Skin epidermis (tissue), 12 donors: ENCODE results near the gene MPPED1.

ENCODE experiments used
- H3K27ac ChIP-seq, 21 experiments: fragments of 200-600 bp; sonication (generic) in 11 of 21; one replicate each; pipeline ENCODE4 v1.5.0; 2020; ENCODE audit warnings: mild to moderate bottlenecking in 3 of 21, inconsistent platforms in 2 of 21, moderate library complexity in 2 of 21
- H3K4me3 ChIP-seq, 7 experiments: fragments of 200-600 bp; sonication (generic) in 2 of 7; one replicate each; pipeline ENCODE4 v1.5.0; 2020; ENCODE audit warnings: inconsistent platforms in 2 of 7, mild to moderate bottlenecking in 2 of 7, moderate library complexity in 1 of 7

The MPPED1 gene

DNA sequence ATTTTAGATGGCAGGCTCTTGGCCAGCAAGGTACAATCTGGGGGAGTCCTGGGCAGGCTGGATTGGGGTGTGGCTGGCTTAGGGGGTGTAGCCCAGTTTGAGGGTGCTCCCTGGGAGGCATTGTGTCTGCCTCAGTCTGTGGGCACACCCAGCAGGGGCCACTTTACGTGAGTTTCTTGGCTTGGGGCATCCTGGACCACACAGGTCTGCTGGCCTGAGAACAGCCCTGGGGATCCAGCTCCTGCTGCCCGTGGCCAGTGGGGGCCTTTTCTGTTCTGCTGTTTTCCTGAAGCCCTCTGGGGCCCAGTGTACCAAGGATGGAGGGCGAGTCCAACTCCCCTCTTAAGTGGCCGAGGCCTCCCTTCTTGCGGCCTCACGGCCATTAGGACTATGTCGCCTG lies 71.9 kb downstream of the MPPED1 start:
- Histone ChIP-seq H3K27ac (no peak overlapping the region), H3K4me3 (no peak overlapping the region)

DNA sequence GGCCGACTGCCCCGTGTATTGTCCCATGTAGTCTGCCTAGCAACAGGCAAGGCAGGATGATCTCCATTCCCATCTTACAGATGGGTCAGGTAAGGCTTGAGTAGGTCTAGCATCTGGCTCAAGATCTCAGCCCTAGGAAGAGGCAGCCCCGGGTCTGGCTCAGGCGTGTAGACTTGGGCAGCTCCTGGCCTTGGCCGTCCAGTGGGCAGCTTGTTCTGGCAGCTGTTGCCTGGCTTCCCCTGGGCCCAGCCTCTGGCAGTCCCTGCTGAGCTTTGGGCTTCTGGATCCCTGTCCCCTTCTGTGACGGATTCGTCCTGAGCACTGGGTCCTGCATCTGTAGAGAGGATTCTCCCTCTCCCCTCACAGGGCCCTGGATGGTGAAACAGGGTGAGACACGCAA lies 72.4 kb downstream of the MPPED1 start:
- H3K4me3 ChIP-seq = no peak overlapping the region
- no peak overlapping the region for H3K27ac ChIP-seq

DNA sequence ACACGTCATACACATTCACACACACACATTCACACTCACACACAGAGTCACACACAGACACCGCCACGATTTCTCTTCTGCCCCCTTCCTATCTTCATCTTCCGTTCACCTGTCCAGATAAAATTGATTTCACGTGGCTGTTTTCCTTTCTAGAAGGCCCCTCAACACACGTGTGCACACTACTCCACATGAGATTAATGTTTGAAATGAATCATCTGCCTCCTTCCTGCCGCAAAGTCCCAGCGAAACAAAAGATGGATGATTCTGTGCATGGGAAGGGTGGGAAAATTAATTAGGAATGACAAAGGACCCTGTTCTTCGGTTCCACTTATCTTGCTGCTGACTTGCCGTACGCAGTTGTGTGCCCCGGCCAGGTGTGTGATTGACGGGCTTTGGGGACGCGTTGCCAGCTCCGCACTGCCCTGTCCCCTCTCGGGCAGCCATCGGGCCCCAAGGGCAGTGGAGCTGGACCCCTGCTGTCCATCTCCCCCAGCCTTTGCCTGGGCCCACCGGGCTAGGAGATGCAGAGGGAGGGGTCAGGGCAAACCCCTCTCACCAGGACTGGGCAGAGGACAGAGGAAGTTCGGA lies 73.8 kb downstream of the MPPED1 start:
- no peak overlapping the region for H3K4me3 ChIP-seq
- H3K27ac ChIP-seq = no peak overlapping the region

DNA sequence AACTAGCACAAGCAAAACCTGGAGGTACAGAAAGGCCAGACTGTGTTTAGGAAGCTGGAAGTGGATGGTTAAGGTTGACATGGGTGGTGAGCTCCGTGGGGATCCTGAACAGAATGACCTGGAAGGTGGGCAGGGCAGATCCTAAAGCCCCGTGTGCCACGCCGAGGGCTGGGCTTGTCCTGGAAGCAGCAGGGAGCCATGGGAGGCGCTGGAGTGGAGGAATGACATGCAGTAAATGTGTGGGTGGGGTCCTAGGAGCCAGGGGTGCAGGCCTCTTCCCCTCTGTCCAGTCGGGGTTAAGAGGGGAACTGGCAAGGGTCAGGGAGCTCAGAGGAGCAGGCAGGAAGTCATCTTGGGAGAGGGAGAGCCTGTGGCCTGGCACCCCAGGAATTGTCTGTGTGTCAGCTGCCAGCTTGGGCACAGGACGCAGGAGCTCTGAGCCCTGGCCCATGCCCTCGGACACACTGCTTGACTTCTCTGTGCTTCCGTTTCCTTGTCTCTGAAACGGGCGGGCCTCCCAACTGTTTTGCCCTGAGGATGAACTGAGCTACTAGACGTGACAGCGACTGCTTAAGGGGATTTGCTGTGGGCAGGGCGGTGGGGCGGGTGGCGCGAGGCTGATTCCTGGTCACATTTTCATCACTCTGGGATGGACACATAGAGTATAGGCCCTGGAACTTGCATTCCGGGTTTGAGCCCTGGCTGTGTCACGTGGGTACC lies 75.7 kb downstream of the MPPED1 start:
- no peak overlapping the region for H3K4me3 ChIP-seq
- no peak overlapping the region for H3K27ac ChIP-seq

DNA sequence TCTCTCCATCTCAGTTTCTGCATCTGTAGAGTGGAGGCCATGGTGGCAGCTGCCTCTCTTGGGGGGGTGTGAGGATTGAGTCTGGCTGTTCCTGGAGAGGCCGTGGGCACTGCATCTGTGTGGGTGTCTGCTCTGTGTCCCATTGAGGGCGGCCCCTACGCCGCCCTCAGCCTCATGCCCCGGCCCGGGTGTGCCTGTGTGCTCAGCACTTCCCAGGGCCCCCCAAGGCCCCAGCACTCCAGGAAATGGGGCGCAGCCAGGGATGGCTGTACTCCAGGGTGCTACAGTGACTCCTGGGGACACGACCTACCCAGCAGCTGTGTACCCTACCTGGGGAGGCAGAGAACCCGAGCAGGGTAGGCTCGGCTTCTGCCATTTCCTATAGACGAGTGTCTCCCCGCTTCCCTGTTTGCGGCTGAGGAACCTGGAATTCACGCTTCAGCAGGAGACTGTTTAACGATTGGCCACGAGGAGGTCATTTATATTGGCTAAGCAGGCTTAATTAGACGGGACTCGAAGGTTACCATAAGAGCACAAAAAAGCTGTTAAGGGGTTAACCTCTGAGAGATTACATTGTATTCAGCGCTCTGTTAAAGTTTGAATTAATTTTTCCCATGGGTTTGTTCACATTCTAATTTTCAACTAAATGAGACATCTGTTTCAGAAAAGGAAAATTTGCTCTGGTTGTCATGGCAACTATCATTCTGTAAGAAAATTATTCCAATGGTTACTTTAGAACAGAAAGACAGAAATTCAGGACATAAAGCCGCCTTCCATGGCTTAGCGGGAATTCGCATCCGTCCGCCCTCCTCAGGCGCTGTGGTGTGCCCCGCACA lies 76.4 kb downstream of the MPPED1 start:
- no peak overlapping the region for H3K27ac ChIP-seq
- no peak overlapping the region for H3K4me3 ChIP-seq

DNA sequence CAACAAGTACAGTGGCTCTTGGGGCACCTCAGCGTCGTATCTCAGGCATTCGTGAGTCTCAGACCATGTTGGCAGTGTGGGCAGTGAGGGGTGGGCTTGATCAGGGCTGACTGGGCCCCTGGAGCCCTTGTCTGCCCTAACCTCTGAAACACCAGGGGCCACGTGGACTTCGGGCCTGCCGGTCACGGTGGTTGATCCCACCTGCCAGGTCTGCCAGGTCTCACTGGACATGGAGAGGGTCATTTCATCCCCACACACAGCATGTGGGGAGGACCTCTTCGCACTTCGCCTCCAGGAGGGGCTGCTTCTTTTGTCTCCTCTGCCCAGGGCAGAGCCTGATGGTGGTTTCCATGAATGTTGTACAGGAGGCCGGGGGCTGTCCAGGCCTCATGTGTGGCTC lies 77.1 kb downstream of the MPPED1 start:
- H3K4me3 ChIP-seq = no peak overlapping the region
- H3K27ac ChIP-seq = no peak overlapping the region

DNA sequence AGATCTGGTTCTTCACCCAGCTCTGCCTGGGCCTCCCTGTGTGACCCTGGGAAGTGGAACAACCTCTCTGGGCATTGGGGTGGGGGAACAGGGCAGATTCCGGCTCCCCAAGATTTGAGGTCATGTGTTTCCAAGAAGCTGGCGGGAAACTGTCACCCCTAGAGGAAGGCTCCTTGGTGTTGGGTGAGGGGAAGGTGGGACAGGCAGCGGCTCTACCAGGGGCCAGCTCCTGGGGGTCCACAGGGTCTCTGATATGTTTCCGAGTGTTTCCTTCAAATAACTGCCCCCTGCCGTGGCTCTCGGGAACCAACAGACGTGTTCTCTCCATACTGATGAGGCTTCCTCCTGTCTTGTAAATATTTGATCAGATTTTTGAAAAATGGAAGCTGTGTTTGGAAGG lies 78.5 kb downstream of the MPPED1 start:
- Histone ChIP-seq H3K27ac (no peak overlapping the region), H3K4me3 (no peak overlapping the region)

DNA sequence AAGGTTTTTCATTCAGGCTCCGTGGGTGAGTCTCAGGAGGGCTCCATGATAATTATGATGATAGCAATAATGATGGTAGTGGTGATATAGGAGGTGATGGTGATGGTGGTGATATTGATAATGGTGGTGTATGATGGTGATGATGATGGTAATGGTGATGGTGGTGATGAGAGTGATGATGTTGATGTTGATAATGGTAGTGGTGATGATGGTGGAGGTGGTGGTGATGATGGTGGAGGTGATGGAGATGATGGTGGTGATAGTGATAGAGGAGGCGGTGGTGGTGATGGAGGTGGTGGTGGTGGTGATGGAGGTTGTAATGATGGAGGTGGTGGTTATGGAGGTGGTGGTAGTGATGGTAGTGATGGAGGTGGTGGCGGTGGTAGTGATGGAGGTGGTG lies 79.4 kb downstream of the MPPED1 start:
- H3K27ac ChIP-seq = no peak overlapping the region

DNA sequence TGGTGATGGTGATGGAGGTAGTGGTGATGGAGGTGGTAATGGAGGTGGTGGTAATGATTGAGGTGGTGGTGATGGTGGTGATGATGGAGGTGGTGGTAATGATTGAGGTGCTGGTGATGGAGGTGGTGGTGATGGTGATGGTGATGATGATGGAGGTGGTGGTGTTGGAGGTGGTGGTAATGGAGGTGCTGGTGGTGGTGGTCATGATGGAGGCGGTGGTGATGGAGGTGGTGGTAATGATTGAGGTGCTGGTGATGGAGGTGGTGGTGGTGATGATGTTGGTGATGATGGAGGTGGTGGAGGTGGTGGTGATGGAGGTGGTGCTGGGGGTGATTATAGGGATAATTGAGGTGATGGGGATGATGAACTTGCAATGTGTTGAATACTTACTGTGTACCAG lies 79.9 kb downstream of the MPPED1 start:
- no peak overlapping the region for H3K4me3 ChIP-seq
- no peak overlapping the region for H3K27ac ChIP-seq

More for the DNA sequence above, 79.4 kb downstream of the MPPED1 start:
- H3K4me3 ChIP-seq = no peak overlapping the region

DNA sequence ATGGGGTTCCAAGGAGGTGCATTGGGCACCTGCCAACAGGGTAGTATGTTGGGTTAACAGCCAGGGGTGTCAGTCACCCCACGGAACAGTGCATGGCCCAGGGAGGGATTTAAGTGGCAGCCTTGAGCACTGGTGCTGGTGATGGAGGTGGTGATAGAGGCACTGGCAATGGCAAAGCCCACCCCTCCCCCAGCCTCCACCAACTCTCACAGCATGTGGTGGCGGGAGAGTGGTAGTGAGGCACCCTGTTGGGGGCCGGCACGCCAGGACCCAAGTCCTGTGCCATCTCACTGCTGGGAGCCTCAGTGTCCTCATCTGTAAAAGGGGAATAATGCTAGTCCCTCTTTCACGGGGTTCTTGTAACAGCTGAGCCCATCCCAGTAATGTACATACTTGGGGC lies 81.5 kb downstream of the MPPED1 start:
- Histone ChIP-seq H3K4me3 (no peak overlapping the region), H3K27ac (no peak overlapping the region)

DNA sequence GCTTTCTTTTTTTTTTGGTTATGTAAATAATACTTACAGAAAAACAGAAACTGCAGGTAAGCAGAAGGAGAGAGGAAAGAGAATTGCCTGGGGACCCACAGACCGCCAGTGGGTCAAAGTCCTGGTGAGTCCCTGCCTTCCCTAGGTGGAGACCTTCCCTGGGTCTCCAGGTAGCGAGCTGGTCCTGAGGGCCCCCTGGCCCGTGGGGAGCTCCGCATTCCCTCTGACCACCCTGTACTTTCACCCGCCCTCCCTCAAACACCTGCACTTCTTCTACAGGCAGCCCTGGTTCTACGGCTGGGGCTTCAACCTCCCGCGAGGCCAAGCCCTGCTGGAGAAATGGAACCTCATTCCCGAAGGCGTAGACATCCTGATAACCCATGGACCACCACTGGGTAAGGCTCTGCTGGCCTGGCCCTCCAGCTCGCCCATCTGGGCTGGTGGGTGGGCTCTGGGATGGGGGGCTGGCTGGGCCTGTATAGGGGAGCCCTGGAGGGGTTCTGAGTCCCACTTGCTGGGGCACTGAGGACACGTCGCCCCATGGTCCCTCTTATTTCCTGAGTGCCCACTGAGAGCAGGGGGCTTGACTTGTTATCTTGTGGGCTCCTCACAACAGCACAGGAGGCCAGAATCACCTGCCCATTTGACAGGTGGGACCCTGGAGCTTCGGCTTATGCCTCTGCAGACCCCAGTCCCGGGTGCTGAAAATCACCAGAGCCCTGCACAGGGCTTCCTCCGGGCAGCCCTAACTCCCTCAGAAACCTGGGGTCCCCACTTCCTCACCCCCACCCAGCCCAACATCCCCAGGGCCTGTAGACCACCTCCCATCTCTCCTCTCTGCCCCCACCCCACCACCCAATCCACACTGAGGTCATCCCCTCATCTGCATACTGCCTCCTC lies 86.4 kb downstream of the MPPED1 start:
- no peak overlapping the region for H3K27ac ChIP-seq

DNA sequence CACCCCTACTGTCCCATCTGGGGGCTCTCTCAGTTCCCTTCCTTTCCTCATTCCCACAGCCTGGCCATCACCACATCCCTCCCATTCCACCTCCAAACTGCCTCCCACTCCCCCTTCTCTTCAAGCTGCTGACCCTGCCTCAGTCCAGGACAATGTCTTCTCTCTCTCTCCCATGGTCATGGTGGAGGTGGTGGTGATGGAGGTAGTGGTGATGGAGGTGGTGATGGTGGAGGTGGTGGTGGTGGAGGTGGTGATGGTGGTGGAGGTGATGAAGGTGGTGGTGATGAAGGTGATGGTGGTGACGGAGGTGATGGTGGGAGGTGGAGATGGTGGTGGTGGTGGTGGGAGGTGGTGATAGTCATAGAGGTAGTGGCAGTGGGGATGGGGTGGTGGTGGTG lies 87.0 kb downstream of the MPPED1 start:
- Histone ChIP-seq H3K4me3 (no peak overlapping the region), H3K27ac (no peak overlapping the region)

More for the DNA sequence above, 86.4 kb downstream of the MPPED1 start:
- no peak overlapping the region for H3K4me3 ChIP-seq

DNA sequence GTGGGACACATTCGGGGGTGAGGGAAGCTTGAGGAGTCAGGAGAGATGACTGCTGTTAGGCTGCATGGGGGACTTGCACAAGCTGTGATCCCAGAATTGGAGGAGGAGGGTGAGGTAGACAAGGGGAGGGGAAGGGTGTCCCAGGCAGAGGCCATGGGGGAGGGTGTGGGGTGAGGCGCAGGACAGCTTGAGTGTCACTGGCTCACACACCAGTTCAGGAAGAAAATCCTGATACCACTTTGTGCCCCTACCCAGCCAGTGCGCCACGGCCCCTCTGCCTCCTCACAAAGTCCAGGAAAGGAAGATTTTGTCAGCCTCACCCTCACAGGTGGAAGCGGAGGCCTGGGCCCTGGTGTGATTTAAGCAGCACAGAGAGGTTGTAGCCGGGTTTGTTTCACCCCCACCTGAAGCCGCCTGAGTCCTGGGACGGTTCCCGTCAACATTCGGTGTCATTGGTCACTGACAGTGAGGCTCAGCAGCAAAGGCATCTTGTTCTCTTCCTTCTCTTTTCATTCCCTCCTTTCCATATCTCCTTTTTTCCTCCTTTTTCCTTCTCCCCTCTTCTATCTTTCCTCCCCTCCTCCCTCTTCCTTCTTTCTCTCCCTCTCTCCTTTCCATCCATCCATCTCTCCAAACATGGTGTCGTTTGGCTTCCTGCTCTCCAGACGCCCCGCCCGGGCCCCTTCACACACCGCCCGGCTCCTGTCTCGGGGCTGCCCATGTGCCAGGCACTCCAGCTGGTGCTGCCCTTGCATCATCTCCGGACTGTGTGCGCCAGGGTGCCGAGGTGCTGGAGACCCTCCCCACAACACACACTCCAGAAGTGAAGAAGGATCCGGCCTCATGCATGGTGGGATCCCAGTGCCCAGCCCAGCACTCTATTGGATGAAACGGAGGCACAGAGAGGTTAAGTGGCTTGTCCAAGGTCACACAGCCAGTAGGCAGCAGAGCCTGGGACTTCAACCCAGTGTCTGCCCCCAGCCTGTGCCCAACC lies 89.3 kb downstream of the MPPED1 start:
- no peak overlapping the region for H3K27ac ChIP-seq

DNA sequence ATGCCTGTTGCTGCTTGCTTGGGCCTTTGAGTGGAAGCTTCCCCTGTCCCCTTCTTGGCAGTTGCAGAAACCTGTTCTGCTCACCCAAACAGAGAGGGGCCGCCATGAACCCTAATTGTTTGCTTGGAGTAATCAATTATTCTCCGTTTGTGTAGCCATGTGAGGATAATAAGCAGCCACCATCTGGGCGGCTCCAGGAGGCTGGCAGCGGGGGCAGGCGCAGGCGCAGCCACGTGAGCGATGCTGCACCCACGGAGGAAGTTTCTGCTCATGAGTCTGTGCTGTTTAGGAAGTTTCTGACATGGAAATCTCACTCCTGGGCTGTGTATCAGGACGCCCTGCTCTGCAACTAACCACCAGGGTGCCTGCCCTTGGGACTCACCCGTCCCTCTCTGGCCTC lies 90.1 kb downstream of the MPPED1 start:
- Histone ChIP-seq H3K4me3 (no peak overlapping the region), H3K27ac (no peak overlapping the region)

More for the DNA sequence above, 89.3 kb downstream of the MPPED1 start:
- H3K4me3 ChIP-seq = no peak overlapping the region

DNA sequence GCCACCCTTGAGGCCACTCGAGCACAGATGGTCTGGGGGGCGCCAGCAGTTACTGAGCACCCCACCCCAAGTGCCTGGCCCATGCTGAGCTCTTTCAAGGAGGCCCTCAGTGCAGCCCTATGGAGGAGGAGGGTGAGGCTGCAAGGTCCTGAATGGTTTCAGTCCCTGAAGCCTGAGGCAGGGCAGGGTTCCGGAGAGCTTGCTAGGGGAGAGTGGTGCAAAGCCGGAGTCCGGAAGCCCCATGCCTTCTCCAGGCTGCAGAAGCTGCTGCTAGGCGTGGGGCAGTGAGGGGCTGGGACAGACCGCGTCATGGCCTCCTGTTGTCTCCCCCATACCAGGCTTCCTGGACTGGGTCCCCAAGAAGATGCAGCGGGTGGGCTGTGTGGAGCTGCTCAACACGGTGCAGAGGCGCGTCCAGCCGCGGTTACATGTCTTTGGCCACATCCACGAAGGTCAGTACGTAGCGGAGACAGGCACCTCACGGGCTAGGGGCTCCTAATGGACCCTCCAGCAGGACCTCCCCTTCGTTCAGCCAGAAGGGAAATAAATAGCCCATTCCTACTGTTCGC lies 90.6 kb downstream of the MPPED1 start:
- H3K4me3 ChIP-seq = no peak overlapping the region
- H3K27ac ChIP-seq = no peak overlapping the region

DNA sequence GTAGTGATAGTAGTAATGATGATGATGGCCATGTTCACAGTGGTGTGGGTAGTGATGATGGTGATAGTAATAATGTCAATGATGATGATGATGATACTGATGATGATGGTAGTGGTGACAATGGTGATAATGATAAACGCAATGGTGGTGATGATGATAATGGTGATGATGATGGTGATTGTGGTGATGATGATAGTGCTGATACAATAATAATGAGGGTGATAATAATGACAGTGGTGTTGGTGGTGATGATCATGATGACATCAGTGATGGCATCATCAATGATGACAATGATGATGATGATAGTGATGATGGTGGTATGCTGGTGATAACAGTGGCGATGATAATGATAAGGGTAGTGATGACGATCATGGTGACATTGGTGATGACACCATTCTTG lies 92.3 kb downstream of the MPPED1 start:
- H3K4me3 ChIP-seq = no peak overlapping the region
- H3K27ac ChIP-seq = no peak overlapping the region

DNA sequence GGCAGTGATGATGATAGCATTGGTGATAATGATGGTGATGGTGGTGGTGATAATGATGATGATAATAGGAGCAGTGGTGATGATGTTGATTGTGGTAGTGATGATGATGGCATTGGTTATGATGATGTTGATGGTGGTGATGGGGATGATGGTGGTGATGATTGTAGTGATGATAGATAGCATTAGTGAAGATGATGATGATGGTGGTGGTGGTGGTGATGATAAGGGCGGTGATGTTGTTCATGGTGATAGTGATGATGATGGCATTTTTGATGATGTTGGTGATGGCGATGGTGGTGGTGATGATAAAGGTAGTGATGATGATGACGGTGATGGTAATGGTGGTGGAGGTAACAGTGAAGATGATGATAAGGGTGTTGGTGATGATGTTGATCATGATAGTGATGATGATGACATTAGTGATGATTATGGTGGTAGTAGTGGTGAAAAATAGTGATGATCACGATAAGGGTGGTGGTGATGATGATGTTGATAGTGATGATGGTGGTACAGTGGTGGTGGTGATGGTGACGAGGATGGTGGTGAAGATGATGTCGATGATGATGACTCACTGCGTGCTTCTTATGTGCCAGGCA lies 93.0 kb downstream of the MPPED1 start:
- Histone ChIP-seq H3K27ac (no peak overlapping the region), H3K4me3 (no peak overlapping the region)

DNA sequence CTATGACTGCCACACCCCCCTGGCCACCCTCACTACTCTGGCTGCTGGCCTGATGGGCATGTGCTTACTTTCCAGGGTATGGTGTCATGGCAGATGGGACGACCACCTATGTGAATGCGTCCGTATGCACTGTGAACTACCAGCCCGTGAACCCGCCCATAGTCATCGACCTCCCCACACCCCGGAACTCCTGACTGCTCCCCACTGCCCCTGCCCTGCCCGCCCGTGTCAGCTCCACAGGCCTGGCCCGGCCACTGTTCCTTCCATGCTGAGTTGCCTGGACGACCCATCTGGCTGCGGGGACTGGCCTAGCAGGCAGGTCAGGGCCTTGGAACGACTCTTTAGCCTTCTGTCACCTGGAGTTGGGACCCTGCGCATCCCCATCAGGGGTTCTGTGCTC lies 93.6 kb downstream of the MPPED1 start:
- no peak overlapping the region for H3K4me3 ChIP-seq
- H3K27ac ChIP-seq = no peak overlapping the region
